HCT116 (cell line): ENCODE data around the gene HOGA1.
A peak's percentile ranks its signal among the peaks of the same experiment; 100 is the strongest.

Experiments
- CTCF ChIP-seq, 3 experiments: fragments of 200-600 bp in 1 of 3; sonication (generic) in 1 of 3; IDR thresholded peaks in 2 of 3; conservative IDR thresholded peaks in 1 of 3; 2 replicates each; pipeline ENCODE4 v1.5.1; 2012 to 2017; ENCODE audit warnings: low read depth in 2 of 3, low read length in 2 of 3, antibody characterized with exemption in 1 of 3, borderline replicate concordance in 1 of 3, control low read depth in 1 of 3, mild to moderate bottlenecking in 1 of 3, mixed read lengths in 1 of 3, mixed run types in 1 of 3, moderate library complexity in 1 of 3; ENCODE audit not compliant: insufficient read depth in 1 of 3
- FOSL1 ChIP-seq: IDR thresholded peaks from 2 replicates; pipeline ENCODE4 v1.6.1; 2012; ENCODE audit warnings: low read depth
- JUND ChIP-seq: IDR thresholded peaks from 2 replicates; pipeline ENCODE4 v1.6.1; 2012
- ZBTB33 ChIP-seq: IDR thresholded peaks from 2 replicates; pipeline ENCODE4 v1.6.1; 2011; ENCODE audit warnings: mild to moderate bottlenecking, low read length, moderate library complexity; ENCODE audit not compliant: insufficient replicate concordance; ENCODE audit errors: extremely low read depth

- no peak for TF ChIP-seq CTCF (IDR thresholded peaks at IDR 0.05 in 2 of 3, conservative IDR thresholded peaks at IDR 0.05 in 1 of 3; ENCODE audit: borderline replicate concordance in 1 of 3, insufficient read depth in 1 of 3, low read depth in 2 of 3, low read length in 2 of 3)
- peak; percentile 99 for TF ChIP-seq JUND
- peak; percentile 99 for TF ChIP-seq FOSL1
- TF ChIP-seq ZBTB33: no peak
These were observed 41.8 kb upstream of the HOGA1 start for GRCh38 chr10:97542169-97543024.
